ENCODE data around the gene ARHGAP45.
"Not testable (repeated sequence)": the region's sequence is repeated elsewhere in the genome, so short reads cannot be mapped to it uniquely, and the experiment has no call there.

Gene ARHGAP45

DNA sequence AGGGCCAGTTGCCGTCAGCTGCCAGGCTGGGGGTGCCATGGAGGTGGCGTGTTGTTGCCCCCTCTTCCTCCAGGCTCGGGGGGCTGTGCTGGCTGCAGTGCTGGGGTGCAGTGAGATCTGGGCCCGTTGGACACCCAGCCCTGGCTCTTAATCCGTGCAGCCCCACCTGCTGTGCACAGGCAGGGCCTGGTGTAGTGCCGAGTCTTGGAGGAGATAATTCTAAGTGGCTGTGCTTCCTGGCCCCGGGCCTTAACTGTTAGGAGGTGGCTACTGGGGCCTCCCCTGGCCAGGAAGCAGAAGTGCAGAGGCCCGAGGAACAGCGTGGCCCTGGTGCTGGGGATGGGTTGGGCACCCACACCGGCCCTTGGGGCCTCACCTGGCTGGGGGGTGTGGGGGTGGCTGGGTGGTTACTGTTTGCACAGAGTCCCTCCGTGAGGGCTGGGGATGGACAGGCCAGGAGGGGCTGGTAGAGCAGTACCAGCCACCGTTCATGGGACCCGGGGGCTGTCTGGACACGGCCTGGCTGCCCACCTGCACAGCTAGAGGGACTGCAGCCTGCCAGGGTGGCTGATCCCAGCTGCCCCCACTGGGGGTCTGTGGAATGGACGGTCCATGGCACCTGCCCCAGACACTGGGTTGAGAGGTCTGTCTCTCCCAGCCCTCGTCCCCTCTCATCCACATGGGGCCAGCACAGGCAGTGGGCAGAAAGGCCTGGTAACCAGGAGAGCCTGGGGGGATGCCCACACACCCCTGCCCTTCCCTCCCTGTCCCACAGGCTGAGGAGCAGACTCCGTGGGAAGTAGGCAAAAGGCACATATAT is 40.1 kb downstream of the ARHGAP45 start:
- no peak for DNase-seq

DNA sequence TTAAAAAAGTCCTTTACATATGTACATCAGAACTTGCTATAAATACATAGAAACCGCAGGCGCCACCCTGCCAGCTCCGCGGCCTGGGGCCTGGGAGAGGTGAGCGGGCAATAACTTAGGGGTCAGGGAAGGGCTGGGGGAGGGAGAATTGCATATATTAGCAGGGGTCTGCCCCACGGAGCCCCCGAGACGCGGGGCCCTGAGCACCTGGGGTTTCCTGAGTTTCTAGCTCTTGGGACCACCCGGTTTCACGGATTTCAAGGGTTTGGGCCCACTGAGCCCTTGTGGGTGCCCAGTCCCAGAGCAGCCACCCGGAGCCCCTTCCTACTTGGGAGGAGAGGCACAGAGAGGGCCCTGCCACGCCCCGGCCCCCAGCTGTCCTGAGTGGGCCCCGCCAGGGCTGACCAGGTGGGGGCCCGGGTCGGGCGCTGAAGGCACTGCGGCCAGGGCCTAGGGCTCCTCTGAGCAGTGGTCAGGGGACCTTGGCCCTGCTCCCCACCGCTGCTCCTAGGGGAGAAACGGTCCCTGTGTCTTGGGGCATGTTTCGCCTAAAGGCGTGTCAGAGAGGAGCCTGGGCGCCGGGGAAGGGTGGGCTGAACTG is 40.8 kb downstream of the ARHGAP45 start:
- no peak for DNase-seq

DNA sequence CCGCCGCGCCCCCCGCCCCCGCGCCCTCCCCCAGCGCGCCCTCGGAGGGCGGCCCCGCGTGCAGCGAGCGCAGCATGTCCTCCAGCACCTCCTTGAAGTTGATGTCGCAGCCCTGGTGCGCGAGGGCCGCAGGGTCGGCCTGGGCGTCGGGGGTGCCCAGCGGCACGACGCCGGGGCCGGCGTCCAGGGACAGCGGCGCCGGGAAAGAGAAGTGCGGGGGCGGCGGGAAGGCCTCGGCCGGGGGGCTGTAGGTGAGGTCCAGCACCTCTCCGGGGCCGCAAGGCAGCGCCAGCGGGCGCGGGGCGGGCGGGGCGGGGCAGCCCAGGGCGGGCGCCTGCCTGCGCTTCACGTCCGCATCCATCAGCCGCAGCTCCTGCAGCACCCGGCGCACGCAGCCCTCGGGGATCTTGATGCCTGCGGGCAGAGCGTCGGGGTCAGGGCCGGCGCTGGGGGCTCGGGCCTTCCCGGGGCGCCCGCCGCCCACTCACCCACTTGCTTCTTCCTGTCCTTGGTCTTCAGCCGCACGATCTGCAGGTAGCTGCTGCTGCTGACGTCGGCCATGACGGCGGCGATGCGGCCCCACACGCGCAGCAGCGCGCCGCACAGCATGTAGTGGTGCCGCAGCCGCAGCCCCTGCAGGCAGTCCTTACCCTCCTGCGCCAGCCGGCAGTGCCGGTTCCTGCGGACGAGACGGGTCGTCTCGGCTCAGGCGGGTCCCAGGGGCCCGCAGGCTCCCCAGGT is 41.5 kb downstream of the ARHGAP45 start:
- DNase-seq = no peak

DNA sequence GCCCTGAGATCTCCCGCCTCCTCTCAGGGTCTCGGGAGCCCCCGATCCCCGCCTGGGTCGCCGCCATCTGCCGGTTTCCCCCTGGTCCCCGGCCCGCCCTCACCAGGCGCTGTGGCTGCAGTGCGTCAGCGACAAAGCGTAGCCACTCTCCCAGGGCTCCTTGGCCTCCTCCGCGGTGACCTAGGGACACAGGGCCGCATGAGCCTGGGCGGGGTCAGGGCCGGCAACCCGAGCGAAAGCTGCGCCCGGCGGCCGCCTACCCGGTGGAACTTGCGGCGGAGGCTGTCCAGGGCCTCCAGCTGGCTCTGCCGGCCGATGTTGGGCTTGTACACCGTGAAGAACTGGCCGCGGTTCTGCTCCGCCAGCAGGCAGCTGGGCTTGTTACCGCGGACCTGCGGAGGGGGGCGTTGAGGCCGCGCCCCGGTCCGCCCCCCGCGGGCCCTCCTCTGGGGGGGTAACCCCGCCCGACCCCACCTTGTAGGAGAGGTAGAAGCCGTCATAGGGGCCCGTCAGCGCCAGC is 42.1 kb downstream of the ARHGAP45 start:
- no peak for DNase-seq

DNA sequence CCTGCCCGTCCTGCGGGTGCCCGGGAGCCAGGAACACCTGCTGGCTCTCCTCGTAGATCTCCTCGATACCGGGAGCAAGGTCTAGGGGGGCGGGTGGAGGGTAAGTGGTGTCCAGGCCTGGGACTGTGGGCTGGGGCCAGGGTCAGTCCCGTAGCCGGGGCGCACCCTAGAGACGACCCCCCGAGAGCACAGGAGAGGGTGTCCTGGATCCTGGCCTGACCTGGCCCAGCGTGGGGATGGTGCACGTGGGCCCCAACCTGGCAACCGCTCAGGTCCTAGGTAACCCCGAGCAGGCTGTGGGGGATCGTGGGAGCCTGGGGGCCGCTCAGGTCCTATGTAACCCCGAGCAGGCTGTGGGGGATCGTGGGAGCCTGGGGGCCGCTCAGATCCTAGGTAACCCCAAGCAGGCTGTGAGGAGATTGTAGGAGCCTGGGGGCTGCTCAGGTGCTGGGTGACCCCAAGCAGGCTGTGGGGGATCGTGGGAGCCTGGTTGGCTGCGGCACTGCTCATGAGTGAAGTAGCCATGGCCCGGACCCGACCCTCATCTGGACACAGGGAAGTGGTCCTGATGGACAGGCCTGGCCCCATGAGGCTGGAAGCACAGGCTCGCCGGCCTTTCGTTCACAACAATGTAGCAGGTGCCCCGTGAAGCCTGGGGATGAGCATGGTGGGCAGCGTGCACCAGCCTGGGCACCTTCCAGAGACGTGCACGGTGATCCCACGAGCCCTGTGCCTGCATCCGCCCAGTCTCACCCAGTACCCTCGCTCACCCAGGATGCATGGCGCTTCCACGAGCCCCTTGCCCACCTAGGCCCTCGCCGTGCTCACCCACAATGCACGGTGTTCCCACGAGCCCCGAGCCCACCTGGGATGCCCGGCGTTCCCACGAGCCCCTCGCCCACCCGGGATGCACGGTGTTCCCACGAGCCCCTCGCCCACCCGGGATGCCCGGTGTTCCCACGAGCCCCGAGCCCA is 43.0 kb downstream of the ARHGAP45 start:
- no peak for DNase-seq

DNA sequence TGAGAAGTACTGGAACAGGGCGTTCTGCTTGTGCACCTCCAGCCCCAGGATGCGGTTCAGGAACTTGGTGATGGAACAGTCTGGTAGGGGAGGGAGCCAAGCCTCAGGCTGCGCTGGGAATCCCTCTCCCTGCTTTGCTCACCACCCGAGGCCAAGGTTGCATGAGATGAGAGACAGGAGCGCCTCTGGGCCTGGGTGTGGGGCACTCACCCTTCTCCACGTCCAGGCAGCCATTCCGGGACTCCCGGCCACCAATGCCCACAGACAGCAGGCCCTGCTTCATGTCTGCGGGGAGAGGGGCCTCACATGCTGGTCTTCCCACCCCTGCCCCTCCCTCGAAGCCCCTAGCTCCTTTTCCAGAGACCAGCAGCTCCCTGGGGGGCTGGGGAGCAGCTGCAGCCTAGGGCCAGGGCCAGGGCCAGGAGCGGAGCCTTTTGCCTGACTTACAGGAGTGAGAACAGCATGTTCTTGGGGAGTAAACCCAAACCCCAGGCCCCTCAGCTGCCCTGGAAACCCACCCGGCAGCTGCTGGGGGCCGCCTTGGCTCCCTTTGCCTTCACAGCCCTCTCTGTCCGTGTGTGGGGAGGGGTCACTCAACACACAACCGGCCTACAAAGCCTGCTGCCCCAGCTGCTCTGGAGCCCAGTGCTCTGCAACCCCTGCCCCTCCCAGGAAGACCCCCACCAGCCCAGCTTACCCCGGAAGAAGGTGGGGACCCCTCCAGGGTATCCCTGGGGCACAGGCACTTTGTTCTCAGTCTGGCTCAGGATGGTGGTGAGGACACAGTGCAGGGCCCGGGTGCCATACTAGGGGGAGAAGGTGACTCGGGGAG is 44.1 kb downstream of the ARHGAP45 start:
- DNase-seq = no peak

DNA sequence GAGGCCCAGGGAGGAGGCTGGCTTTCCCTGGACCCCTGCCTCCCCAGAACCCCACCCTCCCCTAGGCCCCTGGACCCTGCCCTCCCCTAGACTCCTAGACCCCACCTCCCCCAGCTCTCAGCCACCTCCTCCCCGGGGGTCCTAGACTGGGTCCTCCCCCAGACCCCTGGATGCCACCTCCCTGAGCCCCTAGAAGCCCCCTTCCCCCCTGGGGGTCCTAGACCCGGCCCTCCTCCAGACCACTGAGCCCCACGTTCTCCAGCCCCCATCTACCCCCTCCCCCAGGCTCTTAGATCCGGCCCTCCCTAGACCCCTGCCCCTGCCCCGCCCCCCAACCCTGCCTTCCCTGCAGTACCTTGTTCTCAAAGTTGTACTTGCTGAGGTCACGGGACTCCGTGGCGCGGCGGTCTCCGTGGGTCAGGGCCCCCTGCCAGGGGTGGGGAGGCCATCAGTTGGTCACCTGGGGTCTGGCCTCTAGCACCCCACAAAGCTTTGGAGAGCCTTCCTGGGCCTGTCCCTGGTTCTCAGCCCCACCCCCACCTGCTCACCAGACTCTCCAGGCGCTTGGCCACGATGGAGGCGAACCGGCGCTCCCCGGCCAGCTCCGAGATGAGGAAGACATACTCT is 44.8 kb downstream of the ARHGAP45 start:
- DNase-seq = no peak

DNA sequence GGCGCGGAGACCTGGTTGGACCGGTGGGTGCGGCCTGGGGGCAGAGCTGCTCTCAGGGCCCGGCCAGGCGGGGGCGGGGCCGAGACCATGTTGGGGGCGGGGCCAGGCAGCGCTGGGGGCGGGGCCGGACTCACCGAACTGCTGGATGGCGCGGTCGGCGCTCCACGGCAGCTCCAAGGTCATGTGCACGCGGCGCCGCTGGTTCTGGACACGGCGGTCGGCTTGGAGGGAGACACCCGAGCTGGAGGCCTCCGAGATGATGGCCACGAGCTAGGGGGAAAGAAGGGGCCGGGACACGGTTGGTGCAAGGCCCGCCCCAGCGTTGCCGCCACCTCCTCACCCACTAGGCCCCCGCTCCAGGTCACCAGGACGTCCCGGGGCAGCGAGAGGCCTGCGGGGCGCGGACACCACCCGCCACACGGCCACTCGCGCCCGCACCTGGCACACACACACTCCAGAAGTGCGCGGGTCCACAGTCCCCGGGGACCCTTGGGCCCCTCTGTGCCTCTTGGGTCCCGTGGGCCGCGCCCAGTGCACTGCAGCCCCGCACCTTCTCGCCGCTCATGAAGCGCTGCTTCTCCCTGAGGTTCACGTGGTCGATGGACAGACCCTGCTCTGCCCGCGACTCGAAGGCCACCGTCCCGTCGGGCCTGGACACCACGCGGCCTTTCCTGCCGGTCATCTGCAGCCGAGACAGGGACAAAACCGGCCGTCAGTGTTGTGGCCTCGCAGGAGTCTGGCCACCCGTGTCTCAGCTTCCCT is 45.5 kb downstream of the ARHGAP45 start:
- no peak for DNase-seq

DNA sequence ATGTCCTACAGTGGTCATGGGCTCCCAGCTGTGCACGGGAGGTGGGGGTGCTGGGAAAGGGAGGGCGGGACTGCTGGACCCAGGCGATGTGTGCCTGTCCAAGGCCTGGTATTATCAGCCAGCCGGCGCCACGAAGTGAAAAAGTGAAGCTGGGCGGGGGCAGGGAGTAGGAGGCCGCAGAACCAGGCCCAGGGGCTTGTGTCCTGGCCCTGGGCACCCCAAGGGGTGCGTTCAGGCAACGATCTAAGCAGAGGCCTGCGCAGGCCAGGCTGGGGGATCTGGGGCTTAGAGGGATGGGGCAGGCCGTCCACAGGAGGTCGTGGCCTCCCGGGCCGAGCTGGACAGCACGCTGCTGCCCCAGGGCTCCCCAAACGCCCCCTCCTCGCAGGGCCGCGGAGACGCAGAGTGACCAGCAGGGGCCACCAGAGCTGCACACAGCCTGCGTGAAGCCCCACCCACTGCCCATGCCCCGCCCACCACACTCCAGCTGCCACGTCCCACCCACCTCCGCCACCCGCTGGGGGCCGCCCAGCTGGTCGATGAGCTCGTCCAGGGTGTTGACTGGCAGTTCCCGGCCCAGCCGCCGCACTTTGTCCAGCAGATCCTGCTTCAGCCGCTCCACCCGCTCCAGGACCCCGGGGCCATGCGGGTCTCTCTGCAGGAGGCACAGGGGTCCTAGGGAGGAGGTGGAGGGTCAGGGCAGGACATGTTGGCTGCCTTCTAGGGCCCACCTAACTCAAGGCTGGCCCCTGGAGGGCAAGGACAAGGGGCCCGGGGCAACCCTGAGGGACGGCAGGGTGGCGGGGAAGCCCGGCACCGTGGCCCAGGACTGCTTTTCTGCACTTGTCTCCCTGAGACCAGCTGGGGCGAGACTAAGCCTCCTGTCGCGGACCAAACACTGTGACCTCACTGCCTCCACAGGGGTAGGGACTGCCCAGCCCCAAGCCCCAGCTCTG is 46.3 kb downstream of the ARHGAP45 start:
- peak; percentile 83 for DNase-seq

DNA sequence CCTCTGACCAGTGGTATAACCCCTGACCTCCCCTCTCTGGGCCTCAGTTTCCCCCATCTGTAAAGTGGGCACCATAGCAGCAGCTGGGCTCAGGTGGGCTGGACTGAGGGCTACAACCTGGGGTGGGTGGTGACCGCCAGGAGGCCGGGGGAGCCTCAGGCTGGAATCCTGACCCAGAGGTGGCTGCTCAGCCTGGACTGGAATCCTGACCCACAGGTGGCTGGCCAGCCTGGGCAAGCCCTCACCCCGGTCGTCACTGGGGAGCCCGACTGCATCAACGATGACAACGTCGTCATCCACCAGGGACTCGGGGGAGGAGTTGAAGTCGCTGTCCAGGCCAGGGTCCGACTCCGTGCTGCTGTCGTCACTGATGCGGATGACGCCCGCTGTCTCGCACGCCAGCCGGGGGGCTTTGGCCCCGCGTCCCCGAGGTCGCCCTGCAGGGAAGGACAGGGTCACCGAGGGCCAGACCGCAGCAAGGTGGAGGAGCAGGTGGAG is 47.1 kb downstream of the ARHGAP45 start:
- DNase-seq = no peak

DNA sequence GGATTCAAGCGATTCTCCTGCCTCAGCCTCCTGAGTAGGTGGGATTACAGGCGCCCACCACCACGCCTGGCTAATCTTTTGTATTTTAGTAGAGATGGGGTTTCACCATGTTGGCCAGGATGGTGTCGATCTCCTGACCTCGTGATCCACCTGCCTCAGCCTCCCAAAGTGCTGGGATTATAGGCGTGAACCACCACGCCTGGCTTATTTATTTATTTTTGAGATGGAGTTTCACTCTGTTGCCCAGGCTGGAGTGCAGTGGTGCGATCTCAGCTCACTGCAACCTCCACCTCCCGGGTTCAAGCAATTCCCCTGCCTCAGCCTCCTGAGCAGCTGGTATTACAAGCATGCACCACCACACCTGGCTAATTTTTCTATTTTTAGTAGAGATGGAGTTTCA is 47.8 kb downstream of the ARHGAP45 start:
- DNase-seq = not testable (repeated sequence)

DNA sequence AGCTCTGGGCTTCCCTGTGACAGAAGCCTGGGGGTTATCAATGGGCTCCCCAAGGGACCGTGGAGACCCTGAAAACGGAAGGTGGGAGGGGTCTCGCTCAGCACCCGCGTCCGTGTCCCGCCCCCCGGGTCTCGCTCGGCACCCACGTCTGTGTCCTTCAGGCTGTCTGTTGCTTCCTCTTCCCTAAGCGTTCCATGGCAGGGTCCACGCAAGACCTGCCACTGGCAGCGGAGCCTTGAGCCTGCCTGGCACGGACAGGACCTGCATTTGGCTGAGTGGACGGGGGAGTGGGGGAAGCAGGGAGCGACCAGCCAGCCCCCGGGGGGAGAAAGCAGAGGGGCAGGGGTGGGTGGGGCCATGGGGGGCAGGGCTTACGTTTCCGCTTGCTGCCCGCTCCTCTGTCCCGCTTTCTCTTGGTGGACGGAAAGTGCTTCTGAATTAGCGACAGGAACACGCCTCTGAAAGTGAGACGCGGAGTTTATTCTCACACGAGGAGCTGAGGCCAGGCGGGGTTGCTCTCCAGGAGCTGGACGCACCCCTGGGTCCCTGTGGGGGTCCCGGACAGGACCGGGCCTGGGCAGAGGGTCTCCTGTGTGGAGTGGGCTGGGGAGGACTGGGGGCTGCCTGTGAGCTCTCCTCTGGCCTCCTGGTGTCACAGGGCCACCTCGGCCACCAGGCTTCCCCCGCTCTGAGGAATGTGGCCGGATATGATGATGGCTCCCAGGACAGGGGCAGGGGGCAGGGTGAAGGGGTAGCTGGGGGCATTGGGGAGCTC is 48.9 kb downstream of the ARHGAP45 start:
- DNase-seq = no peak

DNA sequence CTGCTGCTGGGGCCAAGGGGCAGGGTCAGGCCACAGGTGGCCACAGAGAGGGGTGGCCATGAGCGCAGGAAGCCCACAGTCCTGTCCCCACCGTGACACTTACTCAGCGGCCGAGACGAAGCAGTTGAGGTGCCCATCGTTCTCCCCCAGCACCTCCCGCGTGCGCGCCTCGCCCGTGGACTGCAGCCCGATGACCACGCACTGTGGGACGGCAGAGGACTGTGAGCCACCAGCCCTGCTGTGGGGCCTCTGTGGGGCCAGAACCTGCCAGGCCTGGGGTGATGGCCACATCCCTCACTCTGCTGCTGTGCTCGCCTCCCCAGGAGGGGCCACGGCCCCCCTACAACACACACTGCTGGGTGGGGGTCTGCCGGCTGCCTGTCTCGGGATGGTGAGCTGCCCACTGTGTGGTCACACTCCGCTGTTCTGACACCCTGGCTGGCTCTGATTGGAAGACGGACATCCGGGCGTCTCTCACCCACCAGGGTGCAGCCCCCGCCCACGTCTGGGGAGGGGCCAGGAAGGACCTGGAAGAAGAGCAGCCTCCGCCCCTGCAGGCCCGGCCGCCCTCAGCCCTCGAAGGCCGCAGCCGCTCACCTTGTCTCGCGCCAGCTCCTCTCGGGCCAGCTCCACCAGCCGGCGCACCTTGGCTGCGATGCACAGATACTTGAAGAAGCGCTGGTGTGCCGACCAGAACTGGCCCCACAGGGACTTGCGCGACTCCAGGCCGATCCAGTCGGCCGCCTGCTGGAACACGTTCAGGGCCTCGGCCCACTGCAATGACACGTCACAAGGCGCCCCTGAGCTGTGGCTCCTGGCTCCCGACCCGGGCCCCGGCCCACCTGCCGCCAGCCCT is 50.0 kb downstream of the ARHGAP45 start:
- DNase-seq = no peak

DNA sequence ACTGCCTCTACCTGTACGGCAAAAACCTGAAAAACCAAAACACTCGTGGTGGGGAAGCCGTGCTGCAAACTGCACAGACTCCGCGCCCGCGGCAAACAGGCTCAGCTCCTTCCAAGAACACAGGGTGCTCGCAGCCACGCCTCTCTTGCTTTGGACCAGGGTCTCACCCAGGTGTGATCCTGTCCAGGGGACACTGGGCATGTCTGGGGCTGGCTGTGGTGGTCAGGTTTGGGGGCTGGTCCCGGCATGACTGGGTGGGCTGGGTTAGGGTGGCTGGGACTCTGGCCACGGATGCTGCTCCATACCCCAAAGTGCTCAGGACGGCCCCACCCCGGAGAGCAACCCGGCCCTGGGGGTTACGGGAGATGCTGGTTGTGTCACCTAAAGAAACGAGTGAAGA is 50.7 kb downstream of the ARHGAP45 start:
- no peak for DNase-seq

DNA sequence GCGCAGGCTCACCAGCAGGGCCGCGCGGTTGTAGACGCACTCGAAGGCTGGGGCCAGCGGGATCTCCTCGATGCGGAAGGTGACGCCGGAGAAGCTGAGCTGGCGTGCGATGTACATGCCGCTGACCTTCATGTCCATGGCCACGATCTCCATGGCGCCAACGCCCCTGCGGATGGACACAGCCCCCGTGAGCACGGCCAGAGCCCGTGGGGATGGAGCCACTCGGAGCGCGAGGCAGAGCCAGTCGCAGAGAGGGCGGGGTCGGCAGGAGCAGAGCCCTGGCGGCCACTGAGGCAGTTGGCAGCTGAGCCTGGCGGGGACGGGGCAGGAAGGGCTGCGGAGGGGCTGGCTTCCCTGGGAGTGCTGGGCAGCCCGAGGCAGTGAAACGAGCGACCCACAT is 52.0 kb downstream of the ARHGAP45 start:
- no peak for DNase-seq

DNA sequence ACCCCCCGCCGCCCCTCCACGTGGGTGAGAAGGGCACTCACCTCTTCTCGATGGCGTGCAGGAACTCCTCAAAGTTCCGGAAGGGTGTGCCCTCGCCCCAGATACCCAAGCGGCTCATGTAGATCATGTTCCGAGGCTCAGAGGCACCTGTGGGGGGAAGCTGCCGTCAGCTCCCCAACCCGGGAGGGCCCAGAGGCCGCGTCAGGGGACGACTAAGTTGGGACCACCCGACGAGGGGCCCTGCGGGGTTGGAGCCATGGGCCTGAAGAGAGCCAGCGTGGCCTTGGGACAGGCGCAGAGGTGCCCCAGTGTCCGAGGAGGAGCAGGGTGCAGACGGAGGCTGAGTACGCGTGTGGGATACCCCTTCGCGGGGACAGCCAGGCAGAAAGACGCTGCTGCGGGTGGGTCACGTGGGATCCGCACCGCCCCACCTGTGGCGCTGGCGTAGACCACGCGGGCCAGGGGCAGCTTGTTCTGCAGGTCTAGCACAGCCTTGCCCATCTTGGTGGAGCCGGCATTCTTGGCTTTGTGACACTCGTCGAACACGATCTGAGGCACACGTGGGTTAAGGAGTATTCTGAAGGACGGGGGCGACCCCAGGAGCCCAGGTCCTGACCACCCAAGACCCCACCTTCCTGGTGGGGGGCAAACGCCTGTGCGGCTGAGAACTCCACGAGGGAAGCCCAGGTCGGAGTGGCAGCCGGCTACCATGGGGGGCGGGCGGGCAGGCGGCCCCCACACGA is 52.7 kb downstream of the ARHGAP45 start:
- DNase-seq = no peak

All from stimulated activated CD4-positive, alpha-beta T cell treated with anti-CD3 and anti-CD28 coated beads, Interleukin-4, amount 100 ng/mL, for 24 hours (primary cell).